Muscle of back (tissue), 11 donors: ENCODE measurements around the gene CCDC154. TPM values are rescaled to one million over a fixed set of nuclear protein-coding genes. Genes with fewer than 3 reads are reported as not detected.

Experiments used
- DNase-seq, 3 donors: peaks; one replicate each; pipeline versions ENCODE4 v3.0.0 to v3.0.0-alpha.2; 2013
- polyA plus RNA-seq, 10 donors: library from polyadenylated mRNA; unstranded; fragments of 120-200 nt; gene quantifications; one replicate each; pipeline ENCODE4 v1.2.1, GENCODE V29; 2013; ENCODE audit not compliant: insufficient read length in 10 of 10

The CCDC154 gene
- polyA plus RNA-seq, 10 donors = 0.68 to 2.7 (median 1.6) TPM

DNA sequence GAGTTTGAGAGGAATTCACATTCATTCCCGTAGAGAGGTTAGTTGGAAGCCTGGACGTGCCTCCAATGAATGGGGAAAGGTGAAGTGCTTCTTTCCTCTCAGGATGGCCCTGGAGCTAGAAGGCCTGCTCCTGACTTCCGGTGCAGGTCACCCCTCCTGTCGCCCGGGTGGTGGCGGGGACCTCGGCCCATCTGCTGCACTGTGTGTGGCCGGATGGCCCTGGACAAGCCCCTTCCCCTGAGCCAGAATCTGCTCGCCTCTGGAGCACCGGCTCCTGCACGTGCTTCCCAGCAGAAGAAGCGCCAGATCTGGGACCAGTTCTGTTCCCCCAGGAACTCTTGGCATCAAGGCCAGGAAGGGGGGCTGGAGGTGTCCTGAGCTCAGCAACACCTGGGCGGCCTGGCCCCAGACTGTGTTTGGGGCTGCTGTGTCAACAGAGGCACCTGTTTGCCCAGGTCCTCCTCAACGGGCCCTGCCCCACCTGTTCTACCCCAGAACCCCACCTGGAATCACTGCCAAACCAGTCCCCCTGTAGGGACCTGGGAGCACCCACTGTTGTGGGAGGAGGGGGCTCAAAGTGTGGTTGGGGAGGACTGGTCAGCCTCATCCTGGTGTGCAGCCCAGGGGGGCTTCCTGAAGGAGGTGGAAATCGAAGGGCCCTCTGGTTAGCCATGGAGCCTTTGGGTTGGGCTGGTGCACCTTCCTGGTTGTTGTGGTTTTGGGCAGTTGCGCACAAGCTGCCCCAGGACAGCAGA lies 18.6 kb downstream of the CCDC154 start:
- DNase-seq = no peak

- DNase-seq = no peak
Observed at GRCh38 chr16:1424028-1424427, 20.3 kb downstream of the CCDC154 start.

DNA sequence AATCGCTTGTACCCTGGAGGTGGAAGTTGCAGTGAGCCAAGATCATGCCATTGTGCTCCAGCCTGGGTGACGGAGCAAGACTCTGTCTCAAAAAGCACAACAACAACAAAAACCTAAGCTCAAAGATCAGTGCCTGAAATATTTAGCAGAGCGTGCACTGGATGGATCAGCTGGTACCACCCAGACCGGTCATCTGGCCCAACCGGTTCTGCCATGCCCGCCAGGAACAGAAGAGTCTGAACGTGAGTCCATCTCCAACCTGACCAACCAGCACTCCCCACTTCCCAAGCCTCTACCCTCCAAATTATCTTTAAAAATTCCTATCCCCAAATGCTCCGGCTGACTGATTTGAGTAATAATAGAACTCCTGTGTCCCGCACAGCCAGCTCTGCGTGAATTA lies 22.3 kb downstream of the CCDC154 start:
- no peak for DNase-seq

- no peak for DNase-seq
Observed at GRCh38 chr16:1420111-1420539, 24.2 kb downstream of the CCDC154 start.

DNA sequence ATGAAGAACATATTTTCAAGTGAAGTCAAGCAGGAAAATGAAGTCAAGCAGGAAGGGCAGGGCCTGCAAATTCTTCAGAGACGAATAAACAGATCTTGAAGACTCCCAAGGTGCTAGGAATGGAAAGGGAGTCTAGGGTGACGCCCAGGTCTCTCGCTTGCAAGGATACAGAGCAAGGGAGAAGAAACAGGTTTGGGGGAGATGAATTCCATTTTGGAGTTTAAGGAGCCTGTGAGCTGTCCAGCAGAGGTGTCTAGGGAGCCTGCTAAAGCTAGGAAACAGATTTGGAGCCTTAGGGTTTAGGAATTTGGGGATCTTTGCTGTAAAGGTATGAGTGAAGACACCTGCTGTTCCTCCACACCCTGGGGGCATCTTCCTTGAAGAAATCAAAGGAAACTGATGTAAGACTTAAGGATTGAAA lies 27.8 kb downstream of the CCDC154 start:
- no peak for DNase-seq

DNA sequence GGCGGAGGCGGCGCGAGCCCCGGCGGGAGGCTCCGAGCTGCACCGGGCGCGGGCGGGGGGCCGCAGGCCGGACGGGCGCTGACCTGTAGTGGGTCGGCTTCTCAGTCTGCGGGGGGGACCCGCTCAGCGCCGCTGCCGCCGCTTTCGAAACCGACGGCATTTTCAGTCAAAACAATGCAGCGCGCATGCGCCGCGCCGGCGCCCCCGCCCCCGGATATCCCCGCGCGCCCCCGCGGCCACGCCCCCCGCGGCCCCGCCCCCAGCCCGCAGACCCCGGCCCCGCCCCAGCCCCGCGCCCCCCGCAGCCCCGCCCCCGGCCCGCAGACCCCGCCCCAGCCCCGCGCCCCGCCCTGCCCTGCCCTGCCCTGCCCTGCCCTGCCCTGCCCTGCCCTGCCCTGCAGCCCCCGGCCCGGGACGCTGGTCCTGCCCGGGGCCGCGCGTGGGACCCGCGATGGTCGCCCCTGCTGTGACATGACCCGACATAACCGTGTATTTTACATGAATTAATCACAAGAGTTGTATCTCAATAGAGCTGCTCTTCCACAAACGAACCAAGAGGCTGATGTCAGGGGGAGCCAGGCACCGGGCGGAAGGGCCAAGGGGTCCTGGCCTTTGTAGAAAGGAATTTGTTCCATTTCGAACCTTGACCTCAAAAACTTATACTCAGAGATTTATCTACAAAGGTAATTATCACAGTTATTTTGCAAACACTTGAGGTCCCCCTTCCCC lies 29.7 kb downstream of the CCDC154 start, which contains the start of gene UNKL:
Gene UNKL (minus strand): TSS at position 173 of the 729 bp plus-strand sequence. CDS start 13 bp downstream, at position 160.
- DNase-seq = peak; percentile 30 to 80 (median 73)

DNA sequence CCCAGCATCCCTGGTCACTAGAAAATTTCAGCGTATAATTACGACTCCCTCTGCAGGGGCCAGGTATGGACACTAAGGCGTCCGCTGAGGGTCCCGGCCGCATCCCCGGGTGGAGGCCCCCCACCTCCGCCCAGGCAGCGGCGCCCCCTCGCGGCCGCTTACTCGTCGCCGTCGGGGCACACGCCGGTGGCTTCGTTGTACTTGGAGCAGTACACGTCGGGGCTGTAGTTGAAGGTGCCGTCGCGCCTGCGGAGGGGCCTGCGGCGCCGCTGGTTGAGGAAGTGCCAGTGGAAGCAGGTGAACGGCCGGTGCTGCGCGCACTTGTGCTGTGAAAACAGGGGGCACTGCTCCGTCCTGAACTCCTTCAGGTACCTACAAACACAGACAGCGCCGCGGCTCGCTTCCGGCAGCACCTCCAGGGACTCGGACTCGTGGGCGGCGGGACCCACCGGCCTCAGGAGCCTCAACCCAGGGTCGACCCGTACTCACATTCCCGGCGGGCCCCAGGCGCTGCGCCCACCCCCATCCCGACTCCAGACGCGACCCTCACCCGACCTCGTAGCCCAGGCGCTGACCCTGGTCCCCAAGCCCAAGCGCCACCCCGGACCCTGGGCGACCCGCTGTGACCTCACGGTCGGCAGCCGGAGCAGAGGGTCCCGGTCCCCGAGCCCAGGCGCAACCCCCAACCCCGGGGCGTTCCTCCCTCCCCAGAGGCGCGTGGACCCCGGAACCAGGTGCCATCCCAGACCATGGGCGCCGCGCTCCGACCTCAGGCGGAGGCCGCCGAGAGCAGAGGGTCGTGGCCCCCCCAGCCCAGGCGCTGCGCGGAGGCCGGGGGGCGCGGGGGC lies 30.4 kb downstream of the CCDC154 start:
- peak; percentile 22 to 71 (median 40) for DNase-seq

DNA sequence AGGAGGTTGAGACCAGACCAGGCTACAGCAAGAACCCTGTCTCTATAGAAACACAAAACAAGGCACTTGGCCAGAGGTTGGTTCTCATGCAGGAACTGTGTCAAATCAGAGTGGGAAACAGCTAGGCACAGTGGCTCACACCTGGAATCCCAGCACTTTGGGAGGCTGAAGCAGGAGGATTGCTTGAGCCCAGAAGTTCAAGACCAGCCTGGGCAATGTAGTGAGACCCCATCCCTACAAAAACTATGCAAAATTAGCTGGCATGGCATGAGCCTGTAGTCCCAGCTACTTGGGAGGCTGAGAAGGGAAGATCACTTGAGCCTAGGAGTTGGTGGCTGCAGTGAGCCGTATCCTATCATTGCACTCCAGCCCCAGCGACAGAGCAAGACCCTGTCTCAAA lies 31.5 kb downstream of the CCDC154 start:
- no peak for DNase-seq

DNA sequence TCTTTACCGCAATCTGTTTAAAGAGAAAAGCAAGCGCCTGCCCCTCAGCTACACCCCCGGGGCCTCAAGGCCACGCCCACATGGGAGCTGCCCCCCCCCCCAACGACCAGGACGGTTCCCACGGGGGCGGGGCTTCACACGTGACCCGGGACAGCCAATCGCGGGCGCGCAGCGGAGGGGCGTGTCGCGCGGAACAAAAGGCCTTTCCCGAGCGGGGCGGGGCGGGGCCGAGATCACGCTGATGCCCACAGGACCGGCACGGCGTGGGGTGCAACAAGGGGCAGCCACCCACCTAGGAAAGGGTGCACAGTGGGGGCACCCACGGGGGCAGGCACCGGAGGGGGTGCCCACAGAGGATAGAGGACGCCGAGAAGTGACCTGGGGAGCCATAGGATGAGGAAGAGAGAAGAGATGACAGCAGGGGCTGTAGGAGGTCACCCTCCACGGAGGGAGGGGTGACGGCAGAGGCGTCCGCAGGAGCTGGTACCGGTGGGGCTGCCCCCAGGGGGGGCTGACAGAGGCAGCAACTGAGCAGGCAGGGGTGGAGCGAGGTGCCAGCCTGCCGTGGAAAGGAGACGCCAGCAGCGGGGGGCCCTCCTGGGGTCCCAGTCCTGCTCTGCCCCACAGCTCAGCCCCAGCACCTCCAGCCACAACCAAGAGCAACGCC lies 36.1 kb downstream of the CCDC154 start:
- peak; percentile 84 to 95 (median 87) for DNase-seq

- peak in 2 of 3 donors; percentile 19 to 70 for DNase-seq
Observed at GRCh38 chr16:1407753-1408152, 36.6 kb downstream of the CCDC154 start.

DNA sequence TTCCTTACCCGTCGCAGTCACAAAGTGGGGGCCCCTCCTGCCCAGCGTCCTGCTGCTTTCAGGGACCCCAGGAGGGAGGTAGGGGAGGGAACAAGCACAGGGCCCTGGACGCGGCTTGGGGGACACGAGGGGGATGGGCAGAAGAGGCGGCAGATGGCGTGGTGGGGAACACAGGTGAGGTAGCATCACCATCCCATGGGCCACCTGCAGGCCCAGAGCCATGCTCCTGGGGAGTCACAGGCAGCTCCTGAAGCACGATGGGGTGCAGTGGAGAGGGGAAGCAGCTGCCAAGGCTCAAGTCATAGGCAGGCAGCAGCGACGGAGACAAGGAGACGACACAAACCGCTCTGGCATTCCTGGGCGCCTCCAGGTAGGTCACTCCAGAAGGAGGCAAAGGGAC lies 40.6 kb downstream of the CCDC154 start:
- no peak for DNase-seq

DNA sequence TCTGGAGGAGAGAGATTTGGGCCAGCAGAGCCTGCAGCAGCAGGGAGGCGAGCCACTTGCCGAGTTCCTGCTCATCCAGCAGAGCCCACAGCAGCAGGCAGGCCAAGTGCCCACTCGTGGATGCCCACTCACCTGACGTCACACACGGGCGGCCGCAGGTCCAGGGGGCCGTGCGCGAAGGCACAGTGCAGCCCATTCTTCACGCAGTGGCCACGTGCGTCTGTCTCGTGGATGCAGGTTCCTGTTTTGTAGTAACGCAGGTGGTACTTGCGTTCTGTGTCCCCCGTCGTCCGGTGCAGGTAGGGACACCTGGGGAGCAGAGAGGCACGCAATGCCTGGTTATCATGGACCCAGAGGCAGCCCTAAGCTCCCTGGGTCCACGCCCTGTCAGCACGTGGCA lies 41.3 kb downstream of the CCDC154 start:
- no peak for DNase-seq

DNA sequence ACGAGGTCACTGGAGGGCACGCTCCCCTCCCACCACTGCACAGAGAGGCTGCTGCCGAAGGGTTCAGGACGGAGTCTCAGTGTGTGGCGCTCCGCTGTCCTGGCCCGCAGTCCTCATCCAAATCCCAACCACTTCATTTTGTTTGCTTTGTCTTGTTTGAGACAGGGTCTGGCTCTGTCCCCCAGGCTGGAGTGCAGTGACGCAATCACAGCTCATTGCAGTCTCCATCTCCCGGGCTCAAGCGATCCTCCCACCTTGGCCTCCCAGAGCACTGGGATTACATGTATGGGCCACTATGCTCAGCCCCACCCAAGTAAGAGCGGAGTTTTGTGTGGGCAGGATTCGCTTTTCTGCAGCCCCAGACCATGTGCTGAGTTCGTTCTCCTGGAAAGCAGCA lies 42.6 kb downstream of the CCDC154 start:
- DNase-seq = no peak

DNA sequence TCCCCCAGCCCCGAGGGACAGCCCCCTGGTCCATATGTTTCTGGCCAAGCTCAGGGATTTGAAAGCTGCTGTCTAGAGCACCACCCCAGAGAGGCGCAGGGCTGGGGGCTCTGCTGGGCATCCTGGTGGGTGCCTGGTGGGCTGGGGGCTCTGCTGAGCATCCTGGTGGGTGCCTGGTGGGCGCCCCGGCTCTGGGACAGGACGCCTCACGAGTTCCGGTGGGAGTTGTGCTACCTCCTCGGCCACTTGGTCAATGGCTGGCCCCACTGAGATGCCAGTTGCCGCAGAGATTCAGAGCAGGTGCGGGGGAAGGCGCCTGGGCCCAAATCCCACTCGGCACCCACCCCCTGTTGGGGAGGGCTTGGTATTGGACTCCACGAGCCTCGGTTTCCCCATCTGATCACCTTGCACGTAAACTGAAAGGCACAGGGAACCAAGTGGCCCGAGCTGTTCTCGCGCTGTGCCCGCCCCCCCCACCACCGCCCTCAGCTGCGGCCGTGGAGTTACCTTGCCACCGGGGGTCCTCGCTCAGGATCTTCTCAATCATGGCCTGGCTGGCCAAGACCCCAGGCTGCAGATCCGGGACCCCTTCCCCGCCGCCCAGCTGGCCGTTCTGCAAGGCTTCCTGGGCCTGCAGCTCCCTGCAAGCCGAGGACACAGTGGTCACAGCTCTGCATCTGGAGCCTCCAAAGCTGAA lies 43.1 kb downstream of the CCDC154 start:
- no peak for DNase-seq

DNA sequence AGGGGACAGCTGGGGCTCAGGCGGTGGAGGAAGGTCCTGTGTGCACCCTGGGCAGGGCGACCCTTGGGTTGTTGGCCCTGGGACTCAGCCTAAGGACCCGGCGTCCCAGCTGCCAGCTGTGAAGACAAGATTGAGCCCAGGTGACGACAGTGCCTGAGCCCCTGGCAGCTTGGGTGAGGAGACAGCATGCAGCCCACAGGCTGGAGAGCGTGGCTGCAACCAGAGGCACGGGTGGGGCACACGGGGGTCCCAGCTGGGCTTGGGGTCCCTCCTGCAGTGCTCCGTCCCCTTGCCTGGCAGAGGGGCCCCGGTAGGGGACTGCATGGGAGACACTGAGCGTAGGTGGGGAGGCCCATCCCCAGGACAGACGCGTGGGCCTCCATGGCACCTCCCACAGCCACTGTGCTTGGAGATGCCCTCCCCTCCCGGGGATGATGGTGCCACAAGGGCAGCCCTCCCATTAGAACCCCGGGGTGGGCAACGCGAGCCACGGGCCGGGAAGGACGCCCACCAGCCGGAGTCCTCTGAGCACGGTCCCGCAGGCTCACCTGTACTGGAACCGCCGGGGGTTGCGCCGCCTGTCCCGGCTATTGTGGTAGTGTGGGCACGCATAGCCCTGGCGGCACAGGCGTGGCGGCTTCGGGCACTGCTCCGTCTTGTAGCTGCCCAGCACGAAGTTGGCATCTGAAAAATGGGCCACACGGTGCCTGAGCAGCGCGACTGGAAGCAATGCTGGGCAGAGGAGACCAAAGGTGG lies 45.4 kb downstream of the CCDC154 start:
- DNase-seq = no peak

GRCh38 chr16:1398351-1398750 lies 46.0 kb downstream of the CCDC154 start:
- no peak for DNase-seq

GRCh38 chr16:1397779-1398178 lies 46.6 kb downstream of the CCDC154 start:
- no peak for DNase-seq

GRCh38 chr16:1395444-1396031 lies 48.8 kb downstream of the CCDC154 start:
- DNase-seq = no peak

DNA sequence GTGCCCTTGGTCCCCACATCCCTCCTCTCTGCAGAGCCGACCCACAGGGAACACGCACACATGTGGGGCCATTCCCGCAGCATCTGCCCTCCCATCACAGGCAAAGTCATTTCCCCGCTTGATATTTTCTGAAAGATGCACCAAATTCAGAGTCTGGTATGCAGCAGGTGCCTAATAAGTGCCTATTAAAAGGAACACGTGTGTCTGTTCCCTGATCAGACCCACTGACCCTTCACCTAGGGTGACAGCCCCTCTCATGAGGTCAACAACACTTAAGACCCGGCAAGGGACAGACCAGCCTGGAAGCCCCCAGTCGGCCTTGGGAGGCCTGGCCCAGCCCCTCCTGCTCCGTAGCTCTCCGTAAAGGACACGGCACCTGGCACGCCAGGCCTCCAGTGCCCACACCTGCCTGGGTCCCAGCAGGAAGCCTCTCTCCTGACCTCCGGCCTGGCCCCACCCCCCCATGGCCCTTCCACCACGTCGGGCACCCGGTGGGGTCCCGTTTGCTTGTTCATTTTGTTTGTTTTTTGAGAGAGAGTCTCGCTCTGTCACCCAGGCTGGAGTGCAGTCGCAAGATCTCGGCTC lies 49.9 kb downstream of the CCDC154 start:
- DNase-seq = no peak
